Activated T-helper 17 cell treated with anti-CD3 and anti-CD28 coated beads, Interleukin-2, amount 50 U/mL, for 72 hours (primary cell): Measurements from ENCODE around the gene SEMA4G. TPM values are rescaled to one million over a fixed set of nuclear protein-coding genes. Genes with fewer than 3 reads are reported as not detected.

Source experiments
- ATAC-seq: fragments of 150-1000 bp; cut with Tn5 transposase; replicated peaks from 2 replicates; pipeline ENCODE4 v1.10.0; 2021; ENCODE audit warnings: mild to moderate bottlenecking, moderate library complexity
- H3K27ac Mint-ChIP-seq: one replicate; pipeline ENCODE4 v1.8.0; 2022; ENCODE audit warnings: mixed read lengths
- H3K27me3 Mint-ChIP-seq: one replicate; pipeline ENCODE4 v1.8.0; 2022; ENCODE audit warnings: mixed read lengths
- H3K36me3 Mint-ChIP-seq: one replicate; pipeline ENCODE4 v1.8.0; 2022; ENCODE audit warnings: low read depth, mild to moderate bottlenecking, mixed read lengths
- H3K4me1 Mint-ChIP-seq: one replicate; pipeline ENCODE4 v1.8.0; 2022; ENCODE audit warnings: mixed read lengths
- H3K4me3 Mint-ChIP-seq: one replicate; pipeline ENCODE4 v1.8.0; 2022; ENCODE audit warnings: mild to moderate bottlenecking, mixed read lengths
- H3K9me3 Mint-ChIP-seq: one replicate; pipeline ENCODE4 v1.8.0; 2022; ENCODE audit warnings: mixed read lengths
- total RNA-seq, 2 donors: library from RNA; stranded (reverse); gene quantifications; one replicate each; pipeline ENCODE4 v1.2.3, GENCODE V29; 2022

The SEMA4G gene
- total RNA-seq, 2 donors from 2014 or later: 1.4 to 3.8 TPM

DNA sequence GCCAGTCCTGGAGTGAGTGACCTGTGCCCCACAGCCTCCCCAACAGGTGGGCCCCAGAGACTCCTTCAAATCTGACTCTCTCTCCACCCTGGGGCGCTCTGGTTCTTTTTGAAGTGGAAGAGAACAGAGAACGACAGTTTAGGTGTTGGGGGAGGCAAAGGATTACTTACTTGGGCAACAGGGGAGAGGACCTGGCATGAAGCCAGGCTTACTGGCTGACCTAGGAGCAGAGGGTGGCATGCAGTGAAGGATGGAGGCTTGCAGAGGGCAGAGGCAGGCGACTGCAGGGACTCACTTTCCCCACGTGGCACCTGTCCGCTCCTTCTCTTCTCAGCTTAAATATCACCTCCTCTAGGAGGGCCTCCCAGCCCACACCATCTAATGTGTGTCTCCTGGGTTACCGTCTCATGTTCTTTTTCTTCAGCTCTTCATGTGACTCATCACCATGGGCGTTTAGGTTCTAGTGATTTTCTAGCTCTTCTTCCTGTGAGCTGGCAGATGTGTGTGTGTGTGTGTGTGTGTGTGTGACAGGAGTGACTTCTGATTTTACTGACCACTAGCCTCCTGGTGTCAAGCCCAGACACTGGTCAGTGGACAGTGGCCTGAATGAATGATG is 45.8 kb downstream of the SEMA4G start:
- Mint-ChIP-seq H3K36me3 (no peaks in the 10 kb centered on the region), H3K27me3 (peaks cover 28% of the 10 kb centered on the region), H3K27ac (peak overlapping the region; percentile 26), H3K4me1 (peaks cover 20% of the 10 kb centered on the region), H3K9me3 (no peaks in the 10 kb centered on the region), H3K4me3 (peak overlapping the region; percentile 32)
- peak; percentile 37 for ATAC-seq

- peaks cover 20% of the 10 kb centered on the region for H3K4me1 Mint-ChIP-seq
- peak overlapping the region; percentile 32 for H3K4me3 Mint-ChIP-seq
- H3K27me3 Mint-ChIP-seq: peaks cover 28% of the 10 kb centered on the region
- H3K27ac Mint-ChIP-seq: peak overlapping the region; percentile 26
- no peak for ATAC-seq
- no peaks in the 10 kb centered on the region for H3K36me3 Mint-ChIP-seq
- H3K9me3 Mint-ChIP-seq: no peaks in the 10 kb centered on the region
Measured at GRCh38 chr10:101015582-101015973, 46.3 kb downstream of the SEMA4G start.

DNA sequence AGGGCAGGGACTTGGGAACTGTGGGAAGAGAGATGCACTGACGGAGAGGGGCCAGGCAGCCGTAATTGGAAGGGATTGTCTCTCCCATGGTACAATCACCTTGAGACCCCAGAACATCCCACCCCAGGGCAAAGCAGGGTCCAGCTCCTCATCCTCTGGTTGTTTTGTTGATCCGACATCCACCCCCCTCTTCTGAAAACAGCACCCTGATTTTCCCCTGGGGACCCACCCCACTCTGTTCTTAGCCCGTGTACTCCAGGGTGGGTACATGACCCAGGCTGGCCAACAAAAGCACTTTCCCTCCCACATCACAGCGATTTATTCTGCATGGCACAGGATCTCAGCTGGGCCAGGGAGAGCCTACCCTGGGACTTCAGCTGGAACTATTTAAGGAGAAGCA is 47.5 kb downstream of the SEMA4G start:
- H3K4me3 Mint-ChIP-seq: no peak overlapping the region
- peaks cover 33% of the 10 kb centered on the region for H3K27me3 Mint-ChIP-seq
- ATAC-seq: no peak
- peaks cover 20% of the 10 kb centered on the region for H3K4me1 Mint-ChIP-seq
- no peaks in the 10 kb centered on the region for H3K36me3 Mint-ChIP-seq
- H3K9me3 Mint-ChIP-seq: no peaks in the 10 kb centered on the region
- H3K27ac Mint-ChIP-seq: no peak overlapping the region

- Mint-ChIP-seq H3K36me3 (no peaks in the 10 kb centered on the region), H3K27me3 (peaks cover 33% of the 10 kb centered on the region), H3K4me1 (peaks cover 14% of the 10 kb centered on the region), H3K4me3 (no peak overlapping the region), H3K9me3 (no peaks in the 10 kb centered on the region), H3K27ac (no peak overlapping the region)
- no peak for ATAC-seq
Measured at GRCh38 chr10:101018118-101018599, 48.9 kb downstream of the SEMA4G start.

GRCh38 chr10:101018600-101019439 is 49.5 kb downstream of the SEMA4G start:
- H3K4me1 Mint-ChIP-seq: peaks cover 10% of the 10 kb centered on the region
- peak; percentile 85 for ATAC-seq
- H3K27me3 Mint-ChIP-seq: peaks cover 33% of the 10 kb centered on the region
- H3K4me3 Mint-ChIP-seq: no peak overlapping the region
- no peak overlapping the region for H3K27ac Mint-ChIP-seq
- H3K36me3 Mint-ChIP-seq: no peaks in the 10 kb centered on the region
- H3K9me3 Mint-ChIP-seq: no peaks in the 10 kb centered on the region

Other genes starting within 250 kb of the SEMA4G start
- gene PAX2, start 223.9 kb upstream of the SEMA4G start, total RNA-seq: under 1 TPM in 1 of 2 donors, not detected in 1; 0.16 TPM
- 10 to 100 TPM; 41.3 to 44.1 TPM for gene SLF2, start 56.5 kb upstream of the SEMA4G start, total RNA-seq
- gene MRPL43, start 18.0 kb downstream of the SEMA4G start, total RNA-seq: 10 to 100 TPM; 50.1 to 58.7 TPM
- gene TWNK, start 18.0 kb downstream of the SEMA4G start, total RNA-seq: 10 to 100 TPM; 12.0 to 24.9 TPM
- gene LZTS2, start 30.3 kb downstream of the SEMA4G start, total RNA-seq: 10 to 100 TPM; 15.0 to 24.8 TPM
- gene PDZD7, start 61.6 kb downstream of the SEMA4G start, total RNA-seq: 1 to 10 TPM in 1 of 2 donors, under 1 TPM in 1; 0.48 to 2.9 TPM
- gene SFXN3, start 61.7 kb downstream of the SEMA4G start, total RNA-seq: 100 to 1,000 TPM in 1 of 2 donors, 10 to 100 TPM in 1; 45.9 to 150 TPM
- under 1 TPM; 0.45 to 0.71 TPM for gene KAZALD1, start 92.5 kb downstream of the SEMA4G start, total RNA-seq
- not detected for gene TLX1, start 161.8 kb downstream of the SEMA4G start, total RNA-seq